HG02884 (cell line): ENCODE results near the gene HYAL1.
A peak's percentile ranks its signal among the peaks of the same experiment; 100 is the strongest.

ENCODE experiments used
- ATAC-seq: cut with Tn5 transposase; IDR thresholded peaks from one replicate; pipeline ENCODE4 v1.9.1; 2021; ENCODE audit warnings: mild to moderate bottlenecking, moderate library complexity; ENCODE audit not compliant: unreplicated experiment

The HYAL1 gene

DNA sequence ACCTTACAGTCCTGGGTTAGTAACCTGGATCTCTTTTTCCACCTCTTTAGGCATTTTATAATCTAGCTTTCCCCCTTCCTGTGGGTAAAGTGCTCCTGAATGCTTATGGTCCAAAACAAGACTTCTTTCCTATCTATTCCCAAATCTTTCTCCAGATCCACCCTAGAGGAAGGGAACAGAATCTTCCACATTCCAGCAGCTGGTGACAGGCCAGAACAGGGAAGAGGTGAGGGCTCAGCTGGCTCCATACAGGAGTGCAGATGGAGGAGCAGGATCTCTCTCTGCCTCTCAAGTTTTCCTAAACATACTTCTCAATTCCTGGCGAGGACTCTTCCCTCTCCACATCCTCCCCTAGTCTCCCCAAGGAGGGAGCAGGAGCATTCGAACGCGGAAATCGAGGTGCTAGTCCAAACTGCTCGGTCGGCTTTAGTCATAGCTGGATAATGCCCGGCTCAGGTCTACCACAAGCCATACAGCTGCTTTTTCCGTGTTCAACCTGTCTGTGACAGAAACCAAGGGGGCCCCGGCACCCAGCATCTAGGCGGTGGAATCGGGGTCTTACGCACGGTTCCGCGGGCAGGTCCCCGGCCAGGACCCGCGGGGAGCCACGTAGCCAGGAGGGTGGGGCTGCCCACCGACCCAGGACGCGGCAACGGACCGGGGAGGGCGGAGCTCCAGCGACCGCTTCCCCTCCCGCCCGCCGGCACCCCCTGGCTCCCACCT, 33.2 kb upstream of the HYAL1 start:
- peak; percentile 4 for ATAC-seq

DNA sequence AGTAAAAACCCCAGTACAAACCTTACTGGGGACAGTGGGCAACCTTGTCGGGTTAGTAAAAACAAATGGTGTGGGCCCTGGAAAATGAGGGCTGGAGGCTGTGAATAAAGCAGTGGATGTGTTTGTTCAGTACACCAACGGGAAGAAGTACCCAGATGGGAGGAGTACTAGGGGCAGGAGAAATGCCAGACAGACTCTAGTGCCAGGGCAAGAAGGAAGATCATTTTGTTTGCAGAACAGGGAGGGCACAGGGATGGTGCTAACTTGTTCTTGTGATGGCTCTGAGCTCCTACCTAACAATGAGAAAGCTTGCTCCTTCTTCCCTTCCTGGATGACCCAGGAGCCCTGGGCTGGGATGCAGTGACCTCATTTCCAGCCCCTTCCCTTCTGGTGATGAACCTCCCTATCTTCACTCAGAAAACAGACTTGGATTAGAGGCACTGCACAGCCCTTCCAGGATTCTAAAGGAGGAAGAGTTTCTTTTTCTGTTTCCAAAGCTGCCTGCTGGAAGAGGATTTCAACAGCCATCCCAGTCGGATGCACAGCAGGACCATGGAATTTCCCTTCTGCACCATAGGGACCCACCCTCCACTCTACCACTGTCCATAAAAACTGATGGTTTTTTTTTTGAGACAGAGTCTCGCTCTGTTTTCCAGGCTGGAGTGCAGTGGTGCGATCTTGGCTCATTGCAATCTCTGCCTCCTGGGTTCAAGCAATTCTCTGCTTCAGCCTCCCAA, 31.1 kb upstream of the HYAL1 start:
- ATAC-seq: no peak

DNA sequence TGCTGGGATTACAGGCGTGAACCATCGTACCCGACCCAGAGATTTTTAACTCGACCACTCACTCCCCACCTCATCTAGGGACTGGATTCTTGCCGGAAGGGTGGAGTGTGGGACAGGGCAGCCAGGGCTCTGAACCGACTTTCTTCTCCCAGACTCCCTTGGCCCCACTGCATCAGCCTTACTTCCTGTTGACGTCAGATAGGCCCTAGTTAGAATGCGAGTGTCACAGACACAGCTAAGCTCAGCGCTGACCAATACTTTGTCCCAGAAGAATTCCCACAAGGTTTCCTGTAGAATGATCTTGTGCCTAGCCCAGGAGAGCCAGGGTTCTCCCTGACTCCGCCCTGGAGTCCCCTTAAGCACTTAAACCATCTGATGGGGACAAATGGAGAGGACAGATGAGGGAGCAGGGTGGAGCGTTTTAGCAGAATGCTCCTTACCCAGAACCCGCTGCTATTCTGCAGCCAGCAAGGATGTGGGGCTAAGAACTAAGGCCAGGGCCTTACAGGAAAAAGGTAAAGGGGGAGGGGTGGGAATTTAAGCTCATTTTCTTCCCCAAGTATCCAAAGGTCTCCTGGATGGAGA, 30.5 kb upstream of the HYAL1 start:
- no peak for ATAC-seq

DNA sequence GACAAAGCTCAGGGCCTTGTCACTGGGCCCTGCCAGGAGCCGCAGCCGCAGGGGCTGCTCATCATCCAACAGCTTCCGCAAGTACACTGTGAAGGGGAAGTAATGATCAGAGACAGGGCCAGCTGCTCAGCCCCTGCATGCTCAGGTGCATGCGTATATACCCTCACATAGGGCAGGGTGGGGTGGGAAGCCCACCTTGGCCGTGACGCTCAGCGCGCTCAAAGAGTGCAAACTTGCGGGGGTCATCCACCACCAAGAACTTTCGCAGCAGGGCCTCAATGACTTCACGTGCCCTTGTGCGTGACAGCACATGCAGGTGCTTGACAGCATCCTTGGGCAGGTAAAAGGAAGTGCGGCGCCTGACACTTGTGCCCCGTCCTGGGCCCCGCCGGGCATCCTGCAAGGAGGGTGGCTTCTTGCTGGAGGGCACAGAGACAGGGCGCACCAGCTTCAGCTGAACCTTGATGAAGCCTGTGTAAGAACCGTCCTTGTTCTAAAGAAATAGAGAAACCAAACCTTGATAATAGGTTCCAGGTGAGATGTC, 28.1 kb upstream of the HYAL1 start:
- no peak for ATAC-seq

DNA sequence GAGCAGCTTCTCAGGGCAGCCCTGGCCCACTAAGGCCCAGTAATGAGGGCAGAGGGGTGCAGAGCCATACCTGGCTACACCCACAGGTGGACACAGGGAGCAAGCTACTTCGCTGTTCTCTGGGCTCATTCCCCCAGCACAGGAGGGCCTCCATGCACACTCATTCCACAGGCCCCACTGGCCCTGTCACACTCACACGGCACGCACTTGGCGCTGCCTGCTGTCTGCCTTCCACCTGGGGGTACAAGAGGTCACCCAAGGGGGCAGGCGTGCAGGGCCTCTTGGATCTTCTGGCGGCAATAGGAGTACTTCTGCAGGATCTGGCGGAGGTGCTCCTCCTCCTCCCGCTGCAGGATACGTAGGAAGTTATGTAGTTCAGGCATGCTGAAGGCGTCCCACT, 27.0 kb upstream of the HYAL1 start:
- no peak for ATAC-seq

DNA sequence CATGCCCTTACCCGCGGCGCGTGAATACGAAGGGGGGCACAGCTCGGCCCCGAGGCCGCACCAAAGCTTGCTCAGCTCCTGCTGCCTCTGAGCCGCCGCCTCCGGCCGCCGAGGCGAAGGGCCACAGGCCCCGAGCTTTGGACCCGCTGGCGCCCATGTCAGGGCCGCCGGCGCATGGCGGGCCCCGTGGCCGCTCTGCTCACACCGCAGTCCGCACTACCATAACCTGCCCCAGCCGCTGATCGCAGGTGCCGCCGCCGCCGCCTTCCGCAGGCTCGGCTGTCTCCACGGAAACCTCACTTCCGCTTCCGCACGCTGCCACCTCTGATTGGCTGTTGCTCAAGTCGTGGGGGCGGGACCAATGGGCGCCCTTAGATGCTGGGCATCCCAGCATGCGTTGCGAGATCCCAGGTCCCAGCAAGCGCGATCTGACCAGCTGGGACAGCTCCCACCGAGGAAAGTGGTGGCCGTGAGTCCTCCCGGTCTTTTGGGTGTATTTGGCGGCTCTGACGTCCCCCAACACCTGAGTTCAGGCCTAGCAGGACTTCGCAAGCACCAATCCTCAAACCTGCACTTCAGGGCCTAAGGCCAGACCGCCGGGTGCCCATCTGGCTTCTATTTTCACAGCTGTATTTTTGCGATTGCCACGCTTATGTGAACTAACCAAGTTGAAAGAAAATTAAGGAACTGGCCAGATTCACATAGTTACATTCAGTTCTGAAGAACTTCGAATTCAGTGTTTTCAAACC, 24.7 kb upstream of the HYAL1 start, which contains the start of gene TUSC2:
Gene TUSC2, minus strand, starts transcription at position 281 of the 749 bp plus-strand sequence. Its CDS starts 124 bp downstream, at position 157.
- peak; percentile 90 for ATAC-seq

DNA sequence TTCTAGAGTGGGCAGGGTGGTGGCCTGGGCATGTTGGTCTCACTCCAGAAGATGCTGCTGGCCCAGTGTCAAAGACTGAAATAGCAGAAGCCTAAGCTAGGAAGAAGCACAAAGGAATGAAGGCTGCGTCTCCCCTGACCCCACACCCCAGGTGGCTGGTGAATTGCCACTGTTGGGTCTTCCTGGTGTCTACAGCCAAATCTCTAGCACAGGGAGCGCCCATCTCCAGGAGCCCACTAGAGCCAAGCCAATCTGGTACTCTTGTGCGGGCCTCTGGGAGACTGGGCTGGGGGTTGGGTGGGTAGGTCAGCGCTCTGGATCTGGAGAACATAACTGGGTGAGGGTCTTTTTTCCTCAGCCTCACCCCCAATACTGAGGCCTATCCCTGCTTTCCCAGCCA, 23.8 kb upstream of the HYAL1 start:
- ATAC-seq: no peak

DNA sequence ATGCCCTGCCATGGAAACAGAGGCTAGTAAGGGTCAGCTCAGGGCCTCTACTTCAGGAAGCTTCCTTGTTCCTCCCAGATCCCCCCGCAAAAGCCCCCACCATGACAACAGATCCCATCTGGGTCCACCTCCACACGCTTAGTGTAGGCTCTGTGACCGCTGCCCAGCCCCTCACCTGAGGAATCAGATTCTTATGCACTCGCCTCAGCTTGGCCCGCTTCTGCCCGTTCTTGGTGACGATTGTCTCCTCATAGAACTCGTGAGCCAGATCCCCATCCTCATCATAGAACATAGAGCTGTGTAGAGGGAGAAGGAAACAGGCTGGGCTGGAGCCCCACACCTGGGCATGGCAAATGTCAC, 22.8 kb upstream of the HYAL1 start:
- ATAC-seq: no peak

DNA sequence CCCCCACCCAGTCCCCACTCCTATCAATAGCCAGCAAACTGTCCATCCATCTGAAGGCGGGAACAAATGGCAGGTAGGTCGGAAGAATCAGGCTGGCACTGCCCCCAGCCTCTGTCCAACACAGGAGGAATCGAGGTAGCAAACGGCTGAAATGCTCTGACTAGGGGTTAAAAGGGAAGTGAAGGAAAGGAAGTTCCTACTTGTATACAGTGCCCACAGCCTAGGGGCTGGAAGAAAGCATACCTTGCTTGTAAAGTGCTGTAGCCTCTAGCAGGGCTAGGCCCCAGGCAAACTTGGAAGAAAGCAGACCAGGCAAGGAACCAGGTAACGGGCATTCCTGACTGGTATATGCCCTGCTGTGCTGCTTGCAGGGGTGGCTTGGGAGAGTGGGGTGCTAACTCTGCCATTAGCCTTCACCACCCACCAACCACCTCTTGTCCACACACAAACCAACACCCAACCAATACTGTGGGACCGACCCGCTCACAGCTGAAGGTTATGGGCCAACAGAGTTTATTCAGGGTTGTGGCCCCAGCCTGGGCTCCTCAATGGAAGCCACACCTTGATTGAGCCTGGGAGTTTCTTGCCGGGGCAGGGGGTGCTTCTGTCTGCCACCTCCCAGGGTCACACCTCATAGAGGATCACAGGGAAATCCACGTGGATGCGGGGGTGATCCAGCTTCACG, 22.3 kb upstream of the HYAL1 start:
- ATAC-seq: no peak

DNA sequence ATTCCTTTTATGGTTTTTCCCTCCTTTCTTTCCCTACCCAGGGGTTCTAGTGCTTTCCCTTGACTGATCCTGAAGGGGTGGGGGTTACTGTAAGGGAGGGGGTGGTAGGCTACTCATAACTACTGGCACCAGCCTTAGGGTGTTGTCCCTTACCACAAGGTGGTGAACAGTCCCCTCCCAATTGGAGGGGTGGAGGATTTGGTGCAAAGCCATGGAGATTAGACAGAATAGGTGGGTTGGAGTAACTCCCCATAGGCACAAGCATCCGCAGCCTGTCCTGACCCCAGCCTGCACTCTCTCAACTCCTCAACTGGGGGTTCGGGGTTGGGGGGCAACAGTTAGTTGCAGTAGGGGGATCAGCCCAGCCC, 21.7 kb upstream of the HYAL1 start:
- ATAC-seq: no peak

DNA sequence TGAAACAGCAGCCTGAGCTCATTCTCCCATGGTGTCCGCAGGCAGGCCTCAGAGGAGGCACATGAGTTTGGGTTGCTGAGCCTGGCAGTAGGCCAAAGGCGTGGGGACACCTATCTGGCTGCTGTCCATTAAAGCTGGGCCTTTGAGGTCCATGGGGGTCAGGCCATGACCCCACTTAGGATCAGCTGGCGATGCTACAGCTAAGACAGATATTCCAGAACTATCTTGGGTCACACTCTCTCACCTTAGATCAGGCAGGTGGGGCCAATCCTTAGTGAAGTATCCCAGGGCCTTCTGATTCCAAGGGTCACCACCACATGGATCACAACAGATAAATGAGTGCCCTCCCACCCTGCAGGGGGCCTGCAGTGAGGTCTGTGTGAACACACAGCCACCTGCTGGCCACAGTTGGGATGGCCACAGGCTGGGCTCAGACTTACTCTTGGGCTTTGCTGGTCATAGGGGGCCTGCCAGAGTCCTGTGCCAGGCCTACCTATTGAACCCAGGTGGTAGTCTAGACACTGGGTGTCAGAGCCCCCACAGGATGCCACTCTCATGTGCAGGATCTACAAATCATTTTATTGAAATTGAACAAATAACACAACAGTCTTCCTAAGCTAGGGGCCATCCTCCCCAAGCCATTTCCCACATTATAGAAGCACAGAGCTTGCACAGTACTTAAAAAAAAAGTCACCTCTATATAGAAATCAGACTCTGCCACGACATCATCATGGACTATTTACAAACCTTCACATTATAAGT, 21.2 kb upstream of the HYAL1 start:
- no peak for ATAC-seq

DNA sequence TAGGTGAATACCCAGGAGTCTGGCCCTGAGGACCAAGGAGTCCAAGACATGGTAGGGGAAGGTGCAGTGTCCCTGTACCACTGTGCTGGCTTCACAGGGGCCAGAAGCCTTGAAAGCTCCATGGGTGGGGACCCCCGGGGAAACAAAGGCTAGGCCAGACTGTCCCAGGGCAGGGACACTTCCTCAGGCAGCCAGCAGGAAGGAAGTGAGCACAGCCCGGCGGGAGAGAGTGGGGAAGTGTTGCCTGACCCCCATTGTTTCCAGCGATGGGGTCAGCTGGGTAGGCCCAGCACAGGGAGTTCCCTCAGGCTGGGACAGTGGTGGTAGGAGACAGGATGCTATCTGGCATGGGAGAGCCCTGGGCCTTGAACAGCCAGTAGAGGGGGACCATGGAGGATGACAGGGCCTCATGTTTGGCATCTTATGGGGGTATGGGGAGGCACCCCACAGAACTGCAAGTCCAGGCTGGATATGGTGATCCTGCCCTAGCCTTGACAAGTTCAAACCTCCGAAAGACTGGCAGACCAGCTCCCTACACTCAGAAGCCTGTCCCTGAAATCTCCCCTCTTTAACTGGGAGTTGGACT, 20.3 kb upstream of the HYAL1 start:
- ATAC-seq: no peak

DNA sequence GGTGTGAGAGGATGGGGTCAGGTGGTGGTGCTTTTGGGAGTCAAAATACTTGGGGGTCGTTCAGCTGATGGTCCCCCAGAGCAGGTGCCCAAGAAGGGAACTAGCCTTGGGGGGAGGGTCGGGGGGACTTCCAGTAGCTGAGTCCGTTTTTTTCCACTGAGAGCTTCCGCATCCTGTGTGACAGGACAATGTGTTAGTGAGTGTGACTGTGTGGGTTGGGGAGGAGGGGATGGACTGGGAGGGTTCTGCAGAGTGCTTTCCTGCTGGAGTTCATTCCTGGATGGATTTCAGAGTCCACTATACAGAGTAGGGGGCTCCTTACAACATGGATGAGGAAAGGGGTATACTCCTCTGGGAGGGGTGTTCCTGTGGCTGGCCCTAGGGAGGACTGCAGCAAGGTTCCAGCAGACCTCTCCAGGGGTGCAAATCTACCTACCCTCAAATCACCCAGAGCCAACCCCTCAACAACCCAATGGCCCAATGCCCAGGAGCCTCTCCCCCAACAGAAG, 19.8 kb upstream of the HYAL1 start:
- no peak for ATAC-seq

DNA sequence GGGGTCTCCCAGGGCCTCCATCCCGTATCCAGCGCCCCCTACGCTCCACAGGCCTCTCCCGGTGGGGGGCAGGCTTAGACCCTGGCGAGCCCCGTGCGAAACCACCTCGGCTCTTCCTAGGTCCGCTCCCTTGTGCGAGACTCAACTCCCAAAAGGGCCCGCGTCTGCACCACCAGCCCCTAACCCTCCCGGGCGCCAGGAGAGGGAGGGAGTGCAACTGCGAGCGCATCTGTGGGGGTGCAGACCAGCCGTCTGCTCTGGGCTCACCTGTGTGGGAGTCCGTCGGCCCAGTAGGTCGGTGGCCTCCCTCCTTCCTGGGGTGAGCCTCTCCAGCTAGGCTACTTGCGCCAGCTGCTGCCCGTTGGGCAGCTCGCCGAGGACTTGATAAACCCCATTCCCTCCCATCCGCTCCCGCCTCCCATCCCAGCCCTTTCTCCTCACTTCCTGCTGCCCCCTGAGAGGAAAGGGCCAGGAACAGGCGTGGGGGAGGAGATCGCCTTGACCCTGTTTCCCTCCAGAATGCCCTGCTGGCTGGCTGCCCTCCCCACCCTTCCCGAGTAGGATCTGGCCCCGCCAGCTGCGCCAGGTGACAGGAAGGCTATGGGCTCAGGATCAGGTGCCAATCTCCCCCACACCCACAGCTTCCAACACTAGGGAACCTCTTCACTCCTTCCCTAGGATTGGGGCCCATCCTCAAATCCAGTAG, 19.2 kb upstream of the HYAL1 start, which contains the start of gene HYAL2:
Gene HYAL2, minus strand, starts transcription at position 360 of the 706 bp plus-strand sequence. CDS start 2,256 bp downstream, outside the sequence.
- ATAC-seq: no peak

DNA sequence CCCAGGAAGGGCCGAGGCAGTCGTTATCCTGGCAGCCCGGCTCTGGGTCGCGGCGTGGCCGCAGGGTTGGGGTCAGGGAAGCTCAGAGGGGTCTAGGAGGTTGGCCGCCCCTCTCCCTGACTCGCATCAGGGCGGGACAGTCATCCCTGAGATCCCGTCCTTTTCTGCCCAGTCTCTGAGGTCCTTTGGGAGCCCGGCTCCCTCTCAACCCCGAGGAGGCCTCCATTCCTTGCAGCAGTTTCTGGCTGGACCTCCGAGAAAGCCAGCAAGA, 18.7 kb upstream of the HYAL1 start:
- no peak for ATAC-seq

DNA sequence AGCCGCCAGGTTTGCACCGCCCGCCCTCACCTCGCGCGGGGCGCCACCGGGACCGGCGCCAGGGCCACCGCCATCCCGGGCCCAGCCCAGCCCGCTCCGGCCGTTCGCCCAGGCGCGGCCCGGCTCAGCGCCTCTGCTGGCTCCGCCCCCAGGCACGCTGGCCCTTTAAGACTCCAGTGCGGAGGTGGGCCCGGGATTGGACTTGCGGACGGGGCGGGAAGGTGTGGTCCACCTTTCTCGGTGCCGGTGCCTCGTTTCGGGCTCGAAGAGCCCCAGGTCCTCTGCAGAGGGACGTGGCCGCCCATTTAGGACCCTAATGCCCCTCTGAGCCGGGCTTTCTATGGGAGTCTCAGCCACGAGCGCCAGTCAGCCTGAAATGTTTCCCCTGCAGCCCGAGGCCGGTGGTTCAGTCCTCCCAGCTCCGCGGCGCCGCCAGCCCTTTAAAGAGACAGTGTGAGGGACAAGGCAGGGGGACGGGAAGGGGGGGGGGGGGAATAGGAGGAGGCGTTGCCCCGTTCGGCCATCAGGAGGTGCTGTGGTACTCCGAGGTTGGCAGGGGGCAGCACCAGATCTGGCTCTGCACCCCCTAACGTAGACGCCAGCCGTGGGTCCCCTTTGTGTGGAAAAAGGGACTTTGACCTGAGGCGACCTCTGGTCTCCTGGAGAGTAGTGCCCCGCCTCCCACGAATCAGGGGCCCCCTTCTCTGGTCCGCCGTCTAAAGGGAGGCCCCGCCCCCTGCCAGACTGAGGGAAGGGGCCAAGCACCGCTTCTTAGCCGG, 18.2 kb upstream of the HYAL1 start:
- peak; percentile 76 for ATAC-seq

DNA sequence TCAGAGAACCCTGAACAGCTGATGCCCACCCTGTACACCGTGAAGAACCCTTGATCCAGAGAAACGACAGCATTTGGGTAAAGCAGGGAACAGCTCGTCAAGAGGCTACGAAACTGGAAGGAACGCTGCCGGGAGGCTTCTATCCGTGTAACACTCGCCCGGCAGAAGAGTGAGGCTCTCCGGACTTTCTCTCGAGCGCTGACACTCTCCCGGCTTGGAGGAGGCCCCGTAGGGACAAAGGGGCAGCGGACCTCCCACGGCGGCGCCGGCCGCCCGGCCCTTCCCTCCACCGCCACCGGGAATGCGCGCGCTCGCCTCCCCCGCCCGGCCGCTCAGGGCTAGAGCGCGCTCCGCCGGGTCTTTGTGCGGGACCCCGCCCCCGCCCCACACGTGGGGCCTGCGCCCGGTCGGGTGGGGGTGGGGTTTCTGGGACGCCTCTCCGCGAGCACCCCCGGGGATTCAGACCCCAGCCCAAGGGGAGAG, 17.5 kb upstream of the HYAL1 start:
- ATAC-seq: peak; percentile 39
